Endometrial microvascular endothelial cells (primary cell): ENCODE data around the gene TNN. TPM values are rescaled to one million over a fixed set of nuclear protein-coding genes. Genes with fewer than 3 reads are reported as not detected.

Experiments
- in situ Hi-C: cut with HindIII; loops from 2 replicates; pipeline ENCODE4 v1.10.0; 2017; ENCODE audit warnings: low sequenced_read_pairs, low pct_unique_long_range_greater_than_20kb; ENCODE audit errors: inconsistent ontology term
- total RNA-seq: library from RNA; depleted of rRNA; stranded (reverse); fragments of >200 nt; gene quantifications from one replicate; pipeline ENCODE4 v1.2.3, GENCODE V29; 2015; ENCODE audit errors: inconsistent ontology term

TNN gene
- total RNA-seq, 1 donor from 2014 or later = not detected

DNA sequence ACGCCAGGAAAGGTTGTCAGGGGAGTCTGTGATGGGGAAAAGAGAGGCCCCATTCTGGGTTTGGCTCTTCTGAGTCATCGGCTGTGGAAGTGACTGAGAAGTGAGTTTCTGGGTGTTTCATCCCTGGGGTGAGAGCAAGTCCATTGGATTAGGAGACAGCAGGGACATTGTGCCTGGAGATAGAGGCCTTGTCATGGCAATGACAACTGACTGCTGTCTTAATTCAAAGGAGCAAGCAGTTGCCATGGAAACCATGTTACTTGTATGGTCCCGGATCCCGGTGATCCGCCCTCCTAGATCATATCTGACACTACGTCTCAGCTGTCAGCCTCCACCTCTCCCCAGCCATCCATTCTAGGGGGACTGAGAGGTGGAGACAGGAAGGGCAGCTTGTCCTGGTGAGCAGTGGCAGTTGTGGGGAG, 90.5 kb downstream of the TNN start:
- in situ Hi-C loops = loop anchor here (25.0 kb wide), 1 partner anchor 154 kb away; no protein-coding TSS in a partner anchor

DNA sequence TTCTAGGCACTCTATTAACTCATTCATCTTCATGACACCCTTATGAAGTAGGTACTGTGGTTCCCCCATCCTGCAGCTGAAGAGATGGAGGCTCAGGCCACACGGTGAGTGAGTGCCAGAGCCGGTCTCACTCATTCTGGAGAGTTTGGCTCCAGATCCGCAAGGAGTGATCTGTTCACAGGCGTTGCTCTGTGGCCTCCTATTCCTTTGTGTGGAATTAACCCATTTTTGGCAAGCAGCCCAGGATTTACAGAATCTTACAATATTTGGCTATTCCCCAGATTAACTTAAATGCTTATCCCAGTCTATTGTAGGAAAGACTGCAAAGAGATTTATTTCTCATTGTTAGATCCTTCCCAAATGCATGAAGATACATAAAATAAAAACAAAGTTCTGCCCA, 95.3 kb downstream of the TNN start:
- in situ Hi-C loops = loop anchor here (25.0 kb wide), 1 partner anchor 149 kb away; no protein-coding TSS in a partner anchor

DNA sequence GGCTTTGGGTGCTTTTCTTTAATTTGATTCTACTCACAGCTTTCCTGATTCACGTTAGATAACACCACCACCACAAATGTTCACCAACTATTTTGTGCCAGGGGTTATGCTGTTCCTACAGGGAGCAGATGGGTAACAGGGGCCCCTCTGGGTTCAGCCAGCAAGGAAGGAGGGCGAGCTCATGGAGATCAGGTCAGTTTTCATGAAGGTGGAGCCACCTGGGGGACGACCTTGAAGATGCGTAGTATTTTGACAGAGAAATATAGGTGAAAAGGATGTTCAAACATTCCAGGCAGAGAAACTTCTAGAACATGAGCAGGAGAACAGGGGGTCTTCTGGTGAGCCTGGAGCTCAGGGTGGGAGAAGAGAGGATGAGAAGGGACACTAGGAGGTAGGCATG, 96.1 kb downstream of the TNN start:
- in situ Hi-C loops = loop anchor here (25.0 kb wide), 1 partner anchor 149 kb away; no protein-coding TSS in a partner anchor

DNA sequence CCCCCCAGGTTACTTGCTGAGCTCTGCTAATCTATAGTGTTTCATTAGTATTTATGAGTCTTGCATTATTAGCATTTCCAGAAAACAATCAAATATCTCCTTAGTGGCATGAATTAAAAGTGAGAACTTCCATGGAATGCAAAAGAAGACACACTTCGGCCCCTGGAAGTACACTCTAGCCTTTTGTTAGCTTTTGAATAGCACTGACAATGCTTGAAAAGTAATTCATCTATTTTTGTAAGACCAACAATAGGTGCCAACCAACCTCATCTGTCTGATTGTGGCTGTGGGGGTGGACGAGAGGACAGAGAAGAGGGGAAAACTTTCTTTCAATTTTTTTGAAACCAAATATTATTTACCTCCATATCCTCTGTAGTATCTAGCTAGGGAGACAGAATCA, 97.1 kb downstream of the TNN start:
- in situ Hi-C loops = loop anchor here (25.0 kb wide), 1 partner anchor 148 kb away; no protein-coding TSS in a partner anchor

DNA sequence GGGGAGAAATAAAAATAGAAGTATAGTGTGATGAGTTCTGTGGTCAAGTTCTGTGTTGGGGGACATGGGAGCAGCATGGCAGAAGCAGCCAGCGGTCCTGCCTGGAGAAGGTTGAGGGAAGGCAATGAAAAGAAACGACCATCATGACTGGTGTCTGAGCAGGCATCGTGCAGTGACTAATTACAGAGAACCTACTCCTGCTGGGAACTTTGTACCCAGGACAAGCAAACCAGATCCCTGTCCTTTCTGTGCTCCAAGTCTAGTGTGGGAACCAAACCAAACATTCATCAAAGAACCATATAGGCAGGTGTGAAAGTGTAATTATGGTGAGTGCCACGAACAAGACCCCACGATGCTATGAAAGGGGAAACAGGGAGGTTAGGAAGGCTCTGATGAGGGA, 99.1 kb downstream of the TNN start:
- in situ Hi-C loops = loop anchor here (25.0 kb wide), 1 partner anchor 146 kb away; no protein-coding TSS in a partner anchor

DNA sequence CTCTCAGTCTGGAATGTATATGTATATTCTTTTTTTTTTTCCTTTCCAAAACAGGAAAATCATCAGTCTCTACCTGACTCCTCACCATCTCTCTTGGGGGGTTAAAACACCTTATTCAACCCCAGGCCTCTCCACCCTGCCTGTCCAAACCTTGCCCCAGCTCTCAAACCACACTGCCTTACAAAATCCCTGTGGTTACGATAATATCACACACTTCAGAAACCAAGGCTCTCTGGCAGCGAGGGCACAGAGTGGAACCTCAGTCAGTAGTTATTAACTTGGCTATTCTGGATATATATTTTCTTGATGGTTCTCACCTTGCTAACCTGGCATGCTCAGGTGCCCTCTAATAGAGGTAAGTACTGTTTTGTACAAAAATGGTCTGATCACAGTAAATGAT, 100.2 kb downstream of the TNN start:
- in situ Hi-C loops = loop anchor here (25.0 kb wide), 1 partner anchor 144 kb away; no protein-coding TSS in a partner anchor

DNA sequence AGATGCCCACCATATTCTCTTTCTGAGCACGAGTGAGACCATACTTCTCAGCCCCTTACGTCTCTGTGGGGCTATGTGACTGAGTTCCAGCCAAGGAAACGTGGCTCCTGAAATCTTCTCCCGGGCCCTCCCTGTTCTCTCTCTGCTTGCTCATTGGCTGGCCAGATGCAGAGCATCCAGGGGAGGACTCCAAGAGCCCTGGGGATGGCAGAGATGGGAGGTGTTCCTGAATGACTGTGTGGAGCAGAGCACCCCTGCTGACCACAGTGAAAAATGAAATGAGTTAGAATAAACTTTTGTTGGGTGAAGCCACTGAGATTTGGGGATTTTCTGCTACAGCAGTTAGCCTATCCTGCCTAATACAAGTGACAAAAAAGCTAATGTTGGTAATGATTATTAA, 101.1 kb downstream of the TNN start:
- in situ Hi-C loops = loop anchor here (25.0 kb wide), 1 partner anchor 144 kb away; no protein-coding TSS in a partner anchor

DNA sequence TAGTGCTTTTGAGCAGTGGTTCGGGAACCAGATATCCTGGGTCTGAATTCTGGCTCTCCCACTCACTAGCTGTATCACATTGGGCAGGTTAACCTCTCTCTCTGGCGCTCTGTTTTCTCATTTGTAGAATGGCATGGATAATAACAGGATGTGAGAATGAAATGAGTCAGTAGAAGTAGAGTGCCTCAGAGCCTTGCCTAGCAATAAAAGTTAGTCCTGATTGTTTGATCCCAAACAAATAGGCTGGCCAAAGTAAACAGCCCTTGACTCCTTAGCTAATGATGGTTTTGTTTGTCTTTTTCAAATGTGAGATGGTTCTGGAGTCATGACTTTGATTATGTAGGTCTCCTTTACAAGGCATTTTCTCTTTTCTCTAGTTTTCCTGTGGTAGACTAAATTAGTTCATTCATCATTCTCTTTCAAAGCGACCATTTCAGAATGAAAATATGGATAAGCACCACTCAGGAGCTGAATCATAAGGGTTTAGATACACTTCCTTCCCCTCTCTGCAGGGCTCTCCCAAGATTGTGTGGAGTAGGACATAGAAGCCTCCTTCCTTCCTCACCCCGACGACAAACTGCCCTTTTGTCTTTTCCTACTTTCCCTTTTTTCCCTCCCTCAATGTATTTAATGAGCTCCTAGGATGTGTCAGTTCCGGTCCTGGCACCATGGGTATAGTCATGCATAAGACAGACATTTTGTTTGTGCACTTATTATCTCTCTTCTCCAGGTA, 101.8 kb downstream of the TNN start:
- in situ Hi-C loops = loop anchor here (25.0 kb wide), 1 partner anchor 143 kb away; no protein-coding TSS in a partner anchor

GRCh38 chr1:175171036-175171913, 103.6 kb downstream of the TNN start:
- in situ Hi-C loops = loop anchor here (25.0 kb wide), 1 partner anchor 141 kb away; no protein-coding TSS in a partner anchor

GRCh38 chr1:175172503-175172902, 104.9 kb downstream of the TNN start:
- in situ Hi-C loops = loop anchor here (25.0 kb wide), 1 partner anchor 140 kb away; no protein-coding TSS in a partner anchor

- in situ Hi-C loops = loop anchor here (25.0 kb wide), 1 partner anchor 139 kb away; no protein-coding TSS in a partner anchor
Measured at GRCh38 chr1:175173531-175173930, 105.9 kb downstream of the TNN start.

GRCh38 chr1:175174309-175175102, 106.9 kb downstream of the TNN start:
- in situ Hi-C loops = loop anchor here (25.0 kb wide), 1 partner anchor 138 kb away; no protein-coding TSS in a partner anchor

GRCh38 chr1:175176246-175176645, 108.6 kb downstream of the TNN start:
- in situ Hi-C loops = no loop called here

GRCh38 chr1:175178056-175178455, 110.4 kb downstream of the TNN start:
- in situ Hi-C loops = no loop called here

- in situ Hi-C loops = no loop called here
Measured at GRCh38 chr1:175178456-175178855, 110.8 kb downstream of the TNN start.

GRCh38 chr1:175179837-175180590, 112.4 kb downstream of the TNN start:
- in situ Hi-C loops = no loop called here

- in situ Hi-C loops = no loop called here
Measured at GRCh38 chr1:175182201-175182746, 114.6 kb downstream of the TNN start.

GRCh38 chr1:175183586-175183985, 116.0 kb downstream of the TNN start:
- in situ Hi-C loops = no loop called here
